DOHH2 (cell line): ENCODE results near the gene OR2J2.
"Not testable (repeated sequence)": the region's sequence is repeated elsewhere in the genome, so short reads cannot be mapped to it uniquely, and the experiment has no call there.

Experiments used
- H3F3A ChIP-seq: fragments of 200-600 bp; sonication (generic), shearing (Covaris generic); 2 replicates; pipeline ENCODE4 v1.6.0; 2016; ENCODE audit warnings: antibody characterized with exemption, mild to moderate bottlenecking; ENCODE audit not compliant: control insufficient read depth, insufficient read depth
- H3K27ac ChIP-seq: fragments of 200-600 bp; sonication (generic); 2 replicates; pipeline ENCODE4 v1.5.1; 2014; ENCODE audit warnings: low read depth, mild to moderate bottlenecking, low read length, moderate library complexity
- H3K27me3 ChIP-seq: fragments of 200-600 bp; sonication (generic); 2 replicates; pipeline ENCODE4 v1.6.1; 2014; ENCODE audit warnings: mild to moderate bottlenecking, low read length, mixed read lengths; ENCODE audit not compliant: control insufficient read depth
- H3K36me3 ChIP-seq: fragments of 200-600 bp; sonication (generic); 2 replicates; pipeline ENCODE4 v1.6.1; 2014; ENCODE audit warnings: mild to moderate bottlenecking, low read length, moderate library complexity, mixed read lengths; ENCODE audit not compliant: control insufficient read depth
- H3K4me1 ChIP-seq: fragments of 200-600 bp; sonication (generic); 2 replicates; pipeline ENCODE4 v1.6.1; 2014; ENCODE audit warnings: mild to moderate bottlenecking, low read length, mixed read lengths; ENCODE audit not compliant: control insufficient read depth
- H3K4me2 ChIP-seq: fragments of 200-600 bp; sonication (generic); 2 replicates; pipeline ENCODE4 v1.6.0; 2014; ENCODE audit warnings: mild to moderate bottlenecking, low read length, moderate library complexity
- H3K4me3 ChIP-seq: fragments of 200-600 bp; sonication (generic); 2 replicates; pipeline ENCODE4 v1.5.1; 2014; ENCODE audit warnings: mild to moderate bottlenecking, low read length, mixed read lengths
- H3K79me2 ChIP-seq: fragments of 200-600 bp; sonication (generic); 2 replicates; pipeline ENCODE4 v1.6.1; 2014; ENCODE audit warnings: mild to moderate bottlenecking, low read length, mixed read lengths; ENCODE audit not compliant: control insufficient read depth
- H3K9me2 ChIP-seq: fragments of 200-600 bp; sonication (generic); replicated peaks from 2 replicates; pipeline ENCODE4 v1.6.1; 2014; ENCODE audit warnings: mild to moderate bottlenecking, low read length, mixed read lengths; ENCODE audit not compliant: control insufficient read depth
- H3K9me3 ChIP-seq: fragments of 200-600 bp; sonication (generic); 2 replicates; pipeline ENCODE4 v1.6.1; 2014; ENCODE audit warnings: antibody characterized with exemption, low read length, mixed read lengths; ENCODE audit not compliant: control insufficient read depth, insufficient read depth
- H4K20me1 ChIP-seq: fragments of 200-600 bp; sonication (generic); 2 replicates; pipeline ENCODE4 v1.6.0; 2014; ENCODE audit warnings: low read depth, mild to moderate bottlenecking, antibody characterized with exemption, low read length, moderate library complexity; ENCODE audit not compliant: control insufficient read depth, insufficient read depth
- EZH2phosphoT487 ChIP-seq: fragments of 200-600 bp; sonication (generic); IDR thresholded peaks from 2 replicates; pipeline ENCODE4 v1.6.1; 2017; ENCODE audit warnings: borderline replicate concordance, mild to moderate bottlenecking, antibody characterized with exemption, low read length, moderate library complexity, mixed read lengths
- TF ChIP-seq, protein P1 (sequence below): fragments of 200-600 bp; sonication (generic); IDR thresholded peaks from one replicate; pipeline ENCODE4 v1.5.1; 2014; ENCODE audit warnings: antibody characterized with exemption, mild to moderate bottlenecking, low read depth, low read length; ENCODE audit not compliant: poor library complexity, severe bottlenecking

OR2J2 gene

GRCh38 chr6:29201966-29202365, 31.3 kb downstream of the OR2J2 start:
- TF ChIP-seq EZH2phosphoT487: no peak
- TF ChIP-seq, protein P1, sequence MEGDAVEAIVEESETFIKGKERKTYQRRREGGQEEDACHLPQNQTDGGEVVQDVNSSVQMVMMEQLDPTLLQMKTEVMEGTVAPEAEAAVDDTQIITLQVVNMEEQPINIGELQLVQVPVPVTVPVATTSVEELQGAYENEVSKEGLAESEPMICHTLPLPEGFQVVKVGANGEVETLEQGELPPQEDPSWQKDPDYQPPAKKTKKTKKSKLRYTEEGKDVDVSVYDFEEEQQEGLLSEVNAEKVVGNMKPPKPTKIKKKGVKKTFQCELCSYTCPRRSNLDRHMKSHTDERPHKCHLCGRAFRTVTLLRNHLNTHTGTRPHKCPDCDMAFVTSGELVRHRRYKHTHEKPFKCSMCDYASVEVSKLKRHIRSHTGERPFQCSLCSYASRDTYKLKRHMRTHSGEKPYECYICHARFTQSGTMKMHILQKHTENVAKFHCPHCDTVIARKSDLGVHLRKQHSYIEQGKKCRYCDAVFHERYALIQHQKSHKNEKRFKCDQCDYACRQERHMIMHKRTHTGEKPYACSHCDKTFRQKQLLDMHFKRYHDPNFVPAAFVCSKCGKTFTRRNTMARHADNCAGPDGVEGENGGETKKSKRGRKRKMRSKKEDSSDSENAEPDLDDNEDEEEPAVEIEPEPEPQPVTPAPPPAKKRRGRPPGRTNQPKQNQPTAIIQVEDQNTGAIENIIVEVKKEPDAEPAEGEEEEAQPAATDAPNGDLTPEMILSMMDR: no peak

DNA sequence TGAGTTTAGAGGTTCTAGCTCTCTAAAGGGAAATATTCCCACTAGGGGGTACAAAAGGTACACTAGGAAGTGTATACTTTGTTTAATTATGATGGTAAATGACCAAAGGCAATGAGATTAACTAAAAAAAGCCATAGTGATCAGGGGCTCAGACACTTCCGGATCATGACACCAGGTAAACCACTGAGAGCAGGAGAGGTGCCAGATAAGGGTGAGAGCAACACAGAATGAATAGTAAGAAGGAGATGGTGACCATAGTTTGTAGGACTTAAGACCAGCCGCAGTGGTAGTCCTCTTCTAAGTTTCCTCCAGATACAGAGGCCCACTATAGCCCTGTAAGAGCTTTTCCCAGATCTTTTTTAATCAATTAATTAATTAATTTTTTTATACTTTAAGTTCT, 40.8 kb downstream of the OR2J2 start:
- Histone ChIP-seq H3K4me2 (no peak overlapping the region), H4K20me1 (no peaks in the 10 kb centered on the region), H3K9me3 (no peaks in the 10 kb centered on the region), H3K9me2 (no peaks in the 10 kb centered on the region), H3K4me3 (no peak overlapping the region), H3K4me1 (no peaks in the 10 kb centered on the region), H3K27ac (no peak overlapping the region), H3K36me3 (no peaks in the 10 kb centered on the region), H3F3A (no peaks in the 10 kb centered on the region), H3K27me3 (no peaks in the 10 kb centered on the region), H3K79me2 (no peaks in the 10 kb centered on the region)
- TF ChIP-seq EZH2phosphoT487: no peak
- TF ChIP-seq, protein P1: no peak

More at GRCh38 chr6:29201966-29202365, 31.3 kb downstream of the OR2J2 start:
- Histone ChIP-seq H3F3A (no peaks in the 10 kb centered on the region), H3K4me2 (no peak overlapping the region), H3K36me3 (no peaks in the 10 kb centered on the region), H3K27ac (no peak overlapping the region), H3K4me3 (no peak overlapping the region), H3K9me3 (no peaks in the 10 kb centered on the region), H4K20me1 (no peaks in the 10 kb centered on the region), H3K4me1 (no peaks in the 10 kb centered on the region), H3K9me2 (no peaks in the 10 kb centered on the region), H3K79me2 (no peaks in the 10 kb centered on the region), H3K27me3 (no peaks in the 10 kb centered on the region; the same call in 1 of the 2 replicates)

DNA sequence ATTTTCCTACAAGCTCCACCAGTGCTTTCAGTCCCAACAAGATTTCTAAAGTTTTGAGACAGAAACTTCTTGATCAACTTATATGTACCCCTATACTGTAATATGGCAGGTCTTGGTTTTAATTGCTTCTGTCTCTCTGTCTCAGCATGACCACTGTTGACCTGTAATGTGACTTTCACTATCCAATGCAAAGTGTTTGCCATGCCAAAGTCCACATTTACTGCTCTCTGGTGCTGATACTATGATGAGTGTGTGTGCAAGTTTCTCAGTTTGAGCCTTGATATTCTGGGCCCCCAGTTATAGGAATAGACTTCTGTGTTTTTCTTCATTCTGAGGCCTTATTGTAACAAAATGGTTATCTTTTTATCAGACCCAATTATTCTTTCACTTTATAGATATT, 45.8 kb downstream of the OR2J2 start:
- Histone ChIP-seq H3F3A (no peaks in the 10 kb centered on the region), H3K27me3 (no peaks in the 10 kb centered on the region), H3K4me3 (no peak overlapping the region), H3K9me2 (no peaks in the 10 kb centered on the region), H4K20me1 (no peaks in the 10 kb centered on the region), H3K27ac (no peak overlapping the region), H3K4me1 (no peaks in the 10 kb centered on the region), H3K36me3 (no peaks in the 10 kb centered on the region), H3K79me2 (no peaks in the 10 kb centered on the region), H3K4me2 (no peak overlapping the region), H3K9me3 (no peaks in the 10 kb centered on the region)
- TF ChIP-seq, protein P1: no peak
- TF ChIP-seq EZH2phosphoT487: no peak

GRCh38 chr6:29217242-29217641, 46.5 kb downstream of the OR2J2 start:
- H3K9me3 ChIP-seq, H3K9me2 ChIP-seq, H3F3A ChIP-seq, H3K4me3 ChIP-seq, H3K27me3 ChIP-seq, H3K36me3 ChIP-seq, H3K4me1 ChIP-seq, H3K79me2 ChIP-seq, H3K4me2 ChIP-seq, H3K27ac ChIP-seq, H4K20me1 ChIP-seq: not testable (repeated sequence)

DNA sequence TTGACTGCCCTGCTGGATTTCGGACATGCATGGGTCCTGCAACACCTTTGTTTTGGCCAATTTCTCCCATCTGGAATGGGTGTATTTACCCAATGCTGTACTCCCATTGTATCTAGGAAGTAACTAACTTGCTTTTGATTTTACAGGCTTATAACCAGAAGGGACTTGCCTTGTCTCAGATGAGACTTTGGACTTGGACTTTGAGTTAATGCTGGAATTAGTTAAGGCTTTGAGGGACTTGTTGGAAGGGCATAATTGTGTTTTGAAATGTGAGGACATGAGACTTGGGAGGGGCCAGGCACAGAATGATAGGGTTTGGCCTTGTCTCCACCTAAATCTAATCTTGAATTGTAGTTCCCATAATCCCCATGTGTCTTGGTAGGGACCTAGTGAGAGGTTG, 47.3 kb downstream of the OR2J2 start:
- not testable (repeated sequence) for H3K9me2 ChIP-seq, H3K9me3 ChIP-seq, H3K27ac ChIP-seq, H4K20me1 ChIP-seq, H3K27me3 ChIP-seq, H3K4me3 ChIP-seq, H3K79me2 ChIP-seq, H3K4me1 ChIP-seq, H3K4me2 ChIP-seq, H3K36me3 ChIP-seq, H3F3A ChIP-seq
